ENCODE data around the gene HOXD13.

DNA sequence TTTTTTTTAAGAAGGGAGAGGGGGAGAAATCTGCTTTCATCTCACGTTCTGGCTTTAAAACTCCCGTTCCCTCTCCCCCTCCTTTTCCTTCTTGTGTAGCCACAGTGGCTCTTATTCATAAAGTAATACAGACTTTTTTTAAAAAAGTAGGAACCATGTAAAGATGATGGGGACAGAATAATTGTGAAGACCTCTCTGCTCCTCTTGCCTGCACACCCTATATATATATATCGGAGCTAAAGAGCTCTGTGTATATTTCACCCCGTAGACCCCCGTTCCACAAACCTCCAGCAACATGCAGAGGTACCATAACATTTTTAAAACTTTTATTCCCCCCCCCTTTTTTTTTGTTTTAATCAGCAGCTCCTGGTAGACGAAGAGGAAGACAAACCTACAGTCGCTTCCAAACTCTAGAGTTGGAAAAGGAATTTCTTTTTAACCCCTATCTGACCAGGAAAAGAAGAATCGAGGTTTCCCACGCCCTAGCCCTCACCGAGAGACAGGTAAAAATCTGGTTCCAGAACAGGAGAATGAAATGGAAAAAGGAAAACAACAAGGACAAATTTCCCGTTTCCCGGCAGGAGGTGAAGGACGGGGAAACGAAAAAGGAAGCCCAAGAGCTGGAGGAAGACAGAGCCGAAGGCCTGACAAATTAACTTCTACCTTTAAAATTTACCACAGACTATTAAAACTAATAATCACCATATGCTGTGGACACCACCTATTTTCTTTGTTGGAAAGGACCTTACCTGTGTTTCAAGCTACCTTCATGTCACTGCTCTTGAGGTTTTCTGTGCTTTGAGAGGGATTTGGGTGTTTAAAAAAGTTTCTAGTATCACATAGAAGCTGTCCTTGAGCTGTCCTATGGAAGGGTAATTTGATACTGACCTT, 38.7 kb downstream of the HOXD13 start:
- TF ChIP-seq, protein P1, sequence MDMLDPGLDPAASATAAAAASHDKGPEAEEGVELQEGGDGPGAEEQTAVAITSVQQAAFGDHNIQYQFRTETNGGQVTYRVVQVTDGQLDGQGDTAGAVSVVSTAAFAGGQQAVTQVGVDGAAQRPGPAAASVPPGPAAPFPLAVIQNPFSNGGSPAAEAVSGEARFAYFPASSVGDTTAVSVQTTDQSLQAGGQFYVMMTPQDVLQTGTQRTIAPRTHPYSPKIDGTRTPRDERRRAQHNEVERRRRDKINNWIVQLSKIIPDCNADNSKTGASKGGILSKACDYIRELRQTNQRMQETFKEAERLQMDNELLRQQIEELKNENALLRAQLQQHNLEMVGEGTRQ (IDR thresholded peaks at IDR 0.05; ENCODE audit: low read length): no peak
- TF ChIP-seq POLR2AphosphoS5 (IDR thresholded peaks at IDR 0.05; ENCODE audit: low read depth, low read length): no peak

Measured in H1 (cell line).